HG03575 (cell line): ENCODE data around the gene GCK.

Experiments
- ATAC-seq: cut with Tn5 transposase; IDR thresholded peaks from one replicate; pipeline ENCODE4 v1.9.1; 2021; ENCODE audit not compliant: unreplicated experiment, insufficient number of reproducible peaks, low FRiP score; ENCODE audit errors: extremely low read depth

Gene GCK

GRCh38 chr7:44148961-44149536, 40.2 kb downstream of the GCK start:
- no peak for ATAC-seq

GRCh38 chr7:44148166-44148565, 41.1 kb downstream of the GCK start:
- no peak for ATAC-seq

- ATAC-seq: no peak
Observed at GRCh38 chr7:44147026-44147991, 41.9 kb downstream of the GCK start.

- ATAC-seq: no peak
Observed at GRCh38 chr7:44145969-44146911, 43.0 kb downstream of the GCK start.

- ATAC-seq: no peak
Observed at GRCh38 chr7:44145479-44145968, 43.7 kb downstream of the GCK start.

- no peak for ATAC-seq
Observed at GRCh38 chr7:44144968-44145478, 44.2 kb downstream of the GCK start.

- ATAC-seq: no peak
Observed at GRCh38 chr7:44144426-44144967, 44.7 kb downstream of the GCK start.

GRCh38 chr7:44143646-44144250, 45.5 kb downstream of the GCK start:
- ATAC-seq: no peak

- ATAC-seq: no peak
Observed at GRCh38 chr7:44142028-44142427, 47.2 kb downstream of the GCK start.

- ATAC-seq: no peak
Observed at GRCh38 chr7:44141221-44141850, 47.9 kb downstream of the GCK start, which contains the start of gene MYL7. Gene MYL7, minus strand, starts transcription at chr7:44141332. Its CDS starts 27 bp downstream, at chr7:44141305.

GRCh38 chr7:44140341-44140740, 48.9 kb downstream of the GCK start:
- ATAC-seq: no peak

- ATAC-seq: no peak
Observed at GRCh38 chr7:44139311-44140010, 49.8 kb downstream of the GCK start.

- ATAC-seq: no peak
Observed at GRCh38 chr7:44138698-44139097, 50.5 kb downstream of the GCK start.

- no peak for ATAC-seq
Observed at GRCh38 chr7:44136731-44137130, 52.5 kb downstream of the GCK start.

GRCh38 chr7:44134943-44135628, 54.2 kb downstream of the GCK start:
- no peak for ATAC-seq

- no peak for ATAC-seq
Observed at GRCh38 chr7:44133295-44133694, 55.9 kb downstream of the GCK start.

GRCh38 chr7:44132039-44132438, 57.2 kb downstream of the GCK start:
- ATAC-seq: no peak
